Endothelial cell of umbilical vein (primary cell): ENCODE measurements around the gene APLP2.

Experiments
- CTCF ChIP-seq, 2 donors: IDR thresholded peaks; 1 replicate in 1 of 2; 2 replicates in 1 of 2; pipeline ENCODE4 v1.5.1; 2011; ENCODE audit warnings: low read length in 2 of 2, mild to moderate bottlenecking in 2 of 2, moderate library complexity in 2 of 2, control low read depth in 1 of 2, inconsistent platforms in 1 of 2, low read depth in 1 of 2; ENCODE audit not compliant: insufficient read depth in 1 of 2; ENCODE audit errors: extremely low read depth in 1 of 2
- POLR2A ChIP-seq: IDR thresholded peaks from 2 replicates; pipeline ENCODE4 v1.6.1; 2012; ENCODE audit warnings: low read depth, mild to moderate bottlenecking, control low read depth, low read length

- no peak for TF ChIP-seq CTCF (IDR thresholded peaks at IDR 0.05; ENCODE audit: extremely low read depth in 1 of 2, insufficient read depth in 1 of 2, low read depth in 1 of 2, low read length in 2 of 2)
- no peak for TF ChIP-seq POLR2A
These were observed 122.2 kb downstream of the APLP2 start for GRCh38 chr11:130191896-130192295.
